ENCODE results near the gene FAXDC2. TPM values are rescaled to one million over a fixed set of nuclear protein-coding genes. Genes with fewer than 3 reads are reported as not detected.

The FAXDC2 gene
- total and polyA plus RNA-seq, 10 of the 15 experiments (the other 5 are each of a cell fraction or from before 2014, with no cell fraction given): 0.13 to 1.8 (median 0.35) TPM

- Histone ChIP-seq H2AFZ (ENCODE audit: control insufficient read depth, low read depth, low read length) (no peak overlapping the region), H3K79me2 (ENCODE audit: control insufficient read depth, insufficient read depth, low read length) (no peaks in the 10 kb centered on the region), H3K27me3 (replicated peaks in 1 of 2; ENCODE audit: control insufficient read depth in 2 of 2, insufficient read depth in 2 of 2, low read length in 1 of 2) (no peaks in the 10 kb centered on the region), H3K4me2 (ENCODE audit: control insufficient read depth, insufficient read depth) (no peak overlapping the region), H3K9ac (ENCODE audit: control insufficient read depth, insufficient read depth, low read length) (no peak overlapping the region), H3K9me3 (replicated peaks; ENCODE audit: control insufficient read depth, insufficient read depth, low read length) (no peaks in the 10 kb centered on the region), H3K36me3 (ENCODE audit: control insufficient read depth in 2 of 2, insufficient read depth in 2 of 2, low read length in 1 of 2) (no peaks in the 10 kb centered on the region; a peak in 1 of 4 replicates), H3K27ac (ENCODE audit: control insufficient read depth, insufficient read depth) (no peak overlapping the region), H3K4me1 (ENCODE audit: control insufficient read depth, insufficient read depth, low read length) (no peaks in the 10 kb centered on the region), H3K4me3 (no peak overlapping the region), H4K20me1 (ENCODE audit: control insufficient read depth, insufficient read depth) (no peaks in the 10 kb centered on the region)
- intact Hi-C loops (cut with micrococcal nuclease; ENCODE audit: unreplicated experiment) (no loop called here), in situ Hi-C loops (cut with MboI) (no loop called here)
- DNase-seq (ENCODE audit: low read depth, low spot score): no peak
- TF ChIP-seq SMC3 (IDR thresholded peaks at IDR 0.05; ENCODE audit: borderline replicate concordance, low read length) (no peak), CREB1 (IDR thresholded peaks at IDR 0.05; ENCODE audit: low read depth) (no peak), RELA (IDR thresholded peaks at IDR 0.05; ENCODE audit: borderline replicate concordance, partially characterized antibody) (no peak), PBX3 (IDR thresholded peaks at IDR 0.05; ENCODE audit: insufficient replicate concordance, low read depth, low read length) (no peak), NR2C2 (IDR thresholded peaks at IDR 0.05; ENCODE audit: borderline replicate concordance, control insufficient read depth, insufficient read length, low read depth) (no peak), CBX5 (IDR thresholded peaks at IDR 0.05; ENCODE audit: low read depth) (no peak), EED (IDR thresholded peaks at IDR 0.05; ENCODE audit: low read depth) (no peak), STAT1 (conservative IDR thresholded peaks at IDR 0.05) (no peak)
- TF ChIP-seq, protein P1, sequence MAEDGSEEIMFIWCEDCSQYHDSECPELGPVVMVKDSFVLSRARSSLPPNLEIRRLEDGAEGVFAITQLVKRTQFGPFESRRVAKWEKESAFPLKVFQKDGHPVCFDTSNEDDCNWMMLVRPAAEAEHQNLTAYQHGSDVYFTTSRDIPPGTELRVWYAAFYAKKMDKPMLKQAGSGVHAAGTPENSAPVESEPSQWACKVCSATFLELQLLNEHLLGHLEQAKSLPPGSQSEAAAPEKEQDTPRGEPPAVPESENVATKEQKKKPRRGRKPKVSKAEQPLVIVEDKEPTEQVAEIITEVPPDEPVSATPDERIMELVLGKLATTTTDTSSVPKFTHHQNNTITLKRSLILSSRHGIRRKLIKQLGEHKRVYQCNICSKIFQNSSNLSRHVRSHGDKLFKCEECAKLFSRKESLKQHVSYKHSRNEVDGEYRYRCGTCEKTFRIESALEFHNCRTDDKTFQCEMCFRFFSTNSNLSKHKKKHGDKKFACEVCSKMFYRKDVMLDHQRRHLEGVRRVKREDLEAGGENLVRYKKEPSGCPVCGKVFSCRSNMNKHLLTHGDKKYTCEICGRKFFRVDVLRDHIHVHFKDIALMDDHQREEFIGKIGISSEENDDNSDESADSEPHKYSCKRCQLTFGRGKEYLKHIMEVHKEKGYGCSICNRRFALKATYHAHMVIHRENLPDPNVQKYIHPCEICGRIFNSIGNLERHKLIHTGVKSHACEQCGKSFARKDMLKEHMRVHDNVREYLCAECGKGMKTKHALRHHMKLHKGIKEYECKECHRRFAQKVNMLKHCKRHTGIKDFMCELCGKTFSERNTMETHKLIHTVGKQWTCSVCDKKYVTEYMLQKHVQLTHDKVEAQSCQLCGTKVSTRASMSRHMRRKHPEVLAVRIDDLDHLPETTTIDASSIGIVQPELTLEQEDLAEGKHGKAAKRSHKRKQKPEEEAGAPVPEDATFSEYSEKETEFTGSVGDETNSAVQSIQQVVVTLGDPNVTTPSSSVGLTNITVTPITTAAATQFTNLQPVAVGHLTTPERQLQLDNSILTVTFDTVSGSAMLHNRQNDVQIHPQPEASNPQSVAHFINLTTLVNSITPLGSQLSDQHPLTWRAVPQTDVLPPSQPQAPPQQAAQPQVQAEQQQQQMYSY (CRISPR knock-in tag; IDR thresholded peaks at IDR 0.05): no peak
- TF ChIP-seq, protein P2, sequence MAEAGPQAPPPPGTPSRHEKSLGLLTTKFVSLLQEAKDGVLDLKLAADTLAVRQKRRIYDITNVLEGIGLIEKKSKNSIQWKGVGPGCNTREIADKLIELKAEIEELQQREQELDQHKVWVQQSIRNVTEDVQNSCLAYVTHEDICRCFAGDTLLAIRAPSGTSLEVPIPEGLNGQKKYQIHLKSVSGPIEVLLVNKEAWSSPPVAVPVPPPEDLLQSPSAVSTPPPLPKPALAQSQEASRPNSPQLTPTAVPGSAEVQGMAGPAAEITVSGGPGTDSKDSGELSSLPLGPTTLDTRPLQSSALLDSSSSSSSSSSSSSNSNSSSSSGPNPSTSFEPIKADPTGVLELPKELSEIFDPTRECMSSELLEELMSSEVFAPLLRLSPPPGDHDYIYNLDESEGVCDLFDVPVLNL (IDR thresholded peaks at IDR 0.05; ENCODE audit: low read depth, low read length): no peak
- SMC1A ChIA-PET (ENCODE audit: uncharacterized antibody, unreplicated experiment): no interaction called here
- FAIRE-seq: no peak
- ATAC-seq: no peak
- BruUV-seq (replicated peaks): no TSS peak
- RAD21 ChIA-PET (ENCODE audit: unreplicated experiment): no interaction called here
- POLR2A ChIA-PET: no interaction called here
- CTCF ChIA-PET: interaction anchor here (1.2 kb wide), 1 partner anchor 8 kb away, joined by 3 read pairs; no protein-coding TSS in a partner anchor
Measured at GRCh38 chr5:154841273-154841661, 9.1 kb downstream of the FAXDC2 start.
